Stomach (tissue), 9 donors: ENCODE data around the gene FGR. TPM values are rescaled to one million over a fixed set of nuclear protein-coding genes. Genes with fewer than 3 reads are reported as not detected.

ENCODE experiments used
- DNase-seq, 2 donors: peaks; one replicate each; pipeline versions ENCODE4 v3.0.0 to v3.0.0-alpha.2; 2013 to 2019
- H3K27ac ChIP-seq, 5 donors: fragments of 200-600 bp in 4 of 5; sonication (generic) in 4 of 5; one replicate each; pipeline ENCODE4 v1.5.1; 2013 to 2019; ENCODE audit warnings: mild to moderate bottlenecking in 1 of 5, moderate library complexity in 1 of 5
- H3K27me3 ChIP-seq, 3 donors: fragments of 200-600 bp; sonication (generic); one replicate each; pipeline ENCODE4 v1.5.1; 2017 to 2019; ENCODE audit warnings: mixed run types in 1 of 3
- H3K36me3 ChIP-seq, 4 donors: fragments of 200-600 bp; sonication (generic); 1 replicate in 3 of 4; 2 replicates in 1 of 4; pipeline ENCODE4 v1.5.1; 2016 to 2019
- H3K4me1 ChIP-seq, 4 donors: fragments of 200-600 bp; sonication (generic); one replicate each; pipeline ENCODE4 v1.5.1; 2016 to 2019
- H3K4me3 ChIP-seq, 4 donors: fragments of 200-600 bp; sonication (generic) in 3 of 4; one replicate each; pipeline ENCODE4 v1.5.1; 2016 to 2019; ENCODE audit warnings: mild to moderate bottlenecking in 1 of 4
- H3K9me3 ChIP-seq, 4 donors: fragments of 200-600 bp; sonication (generic); one replicate each; pipeline ENCODE4 v1.5.1; 2016 to 2019
- CTCF ChIP-seq, 7 experiments: fragments of 450-650 bp in 4 of 7; fragments of 200-600 bp in 3 of 7; sonication (generic) in 3 of 7; IDR thresholded peaks; one replicate each; pipeline ENCODE4 v1.5.1; 2016 to 2019; ENCODE audit warnings: antibody characterized with exemption in 7 of 7, control low read depth in 2 of 7, mild to moderate bottlenecking in 1 of 7
- EP300 ChIP-seq: sonication (generic); formaldehyde crosslinking; IDR thresholded peaks from one replicate; pipeline ENCODE4 v1.6.1; 2017; ENCODE audit warnings: antibody characterized with exemption
- POLR2A ChIP-seq, 4 donors: fragments of 450-650 bp; IDR thresholded peaks; one replicate each; pipeline ENCODE4 v1.6.1; 2016; ENCODE audit warnings: antibody characterized with exemption in 4 of 4, control low read depth in 2 of 4, mild to moderate bottlenecking in 1 of 4, moderate library complexity in 1 of 4
- POLR2AphosphoS5 ChIP-seq, 3 donors: sonication (generic); formaldehyde crosslinking; IDR thresholded peaks; one replicate each; pipeline ENCODE4 v1.6.1; 2016; ENCODE audit warnings: antibody characterized with exemption in 3 of 3
- WGBS, 5 donors: extraction: QIAGEN DNeasy Blood & Tissue Kit in 3 of 5; methylation state at CpG; one replicate each; pipeline versions ENCODE4 v1.1.5 to v1.1.7; 2013 to 2018; 5-methylcytosine and 5-hydroxymethylcytosine counted together
- intact Hi-C: fragments of 100-400 bp; cut with DNase I; formaldehyde crosslinking; loops from one replicate; pipeline ENCODE4 v1.15.1; 2023; ENCODE audit warnings: low total_unique reads
- polyA plus RNA-seq, 3 donors: library from polyadenylated mRNA; stranded (reverse); fragments of 200-250 nt; gene quantifications; one replicate each; pipeline ENCODE4 v1.2.3, GENCODE V29; 2013
- total RNA-seq, 5 donors: library from RNA; depleted of rRNA; stranded (reverse); fragments of >200 nt; gene quantifications; one replicate each; pipeline versions ENCODE4 v1.1.0 to v1.2.3, GENCODE V29; 2014 to 2016
- donor health status: healthy with polysubstance abuse.
- donor health status: Bipolar disorder and iron deficiency.
- donor health status: healthy.

The FGR gene
- total and polyA plus RNA-seq, 8 donors, result 3.1 to 9.9 (median 6.8) TPM; not detected in 2

GRCh38 chr1:27647328-27647727, 12.3 kb upstream of the FGR start:
- Histone ChIP-seq H3K27ac (no peak overlapping the region), H3K4me1 (peaks cover 0 to 28% (median 6%) of the 10 kb centered on the region in 4 donors), H3K27me3 (no peaks in the 10 kb centered on the region), H3K9me3 (no peaks in the 10 kb centered on the region), H3K36me3 (no peaks in the 10 kb centered on the region), H3K4me3 (no peak overlapping the region)
- WGBS, 5 donors, result 93 to 98% (median 94%) methylated on average over 5 of the region's 5 CpGs
- no peak for DNase-seq
- no peak for TF ChIP-seq POLR2A (IDR thresholded peaks at IDR 0.05)
- TF ChIP-seq POLR2AphosphoS5 (IDR thresholded peaks at IDR 0.05), result no peak
- TF ChIP-seq EP300, result no peak
- TF ChIP-seq CTCF (IDR thresholded peaks at IDR 0.05), result no peak
- intact Hi-C loops, result no loop called here

- TF ChIP-seq POLR2AphosphoS5 (IDR thresholded peaks at IDR 0.05) (no peak), CTCF (IDR thresholded peaks at IDR 0.05) (no peak), POLR2A (IDR thresholded peaks at IDR 0.05) (no peak), EP300 (no peak)
- Histone ChIP-seq H3K4me1 (peaks cover 0 to 28% (median 6%) of the 10 kb centered on the region in 4 donors), H3K36me3 (no peaks in the 10 kb centered on the region), H3K27me3 (no peaks in the 10 kb centered on the region), H3K9me3 (no peaks in the 10 kb centered on the region), H3K27ac (no peak overlapping the region), H3K4me3 (no peak overlapping the region)
- no peak for DNase-seq
- WGBS, 5 donors, result 77 to 87% (median 80%) methylated on average over 8 of the region's 8 CpGs
- intact Hi-C loops, result no loop called here
These were observed 11.7 kb upstream of the FGR start for GRCh38 chr1:27646676-27647075.

GRCh38 chr1:27645071-27645415, 10.1 kb upstream of the FGR start:
- TF ChIP-seq POLR2A (IDR thresholded peaks at IDR 0.05) (no peak), POLR2AphosphoS5 (IDR thresholded peaks at IDR 0.05) (no peak), CTCF (IDR thresholded peaks at IDR 0.05) (no peak), EP300 (no peak)
- Histone ChIP-seq H3K27ac (no peak overlapping the region), H3K9me3 (no peaks in the 10 kb centered on the region), H3K4me3 (no peak overlapping the region), H3K36me3 (no peaks in the 10 kb centered on the region), H3K27me3 (no peaks in the 10 kb centered on the region), H3K4me1 (peaks cover 0 to 20% (median 6%) of the 10 kb centered on the region in 4 donors)
- 96 to 100% (median 97%) methylated on average over 4 of the region's 4 CpGs; no CpG with 5 or more reads in 1 of the 5 donors for WGBS, 5 donors
- no peak for DNase-seq
- intact Hi-C loops, result no loop called here

GRCh38 chr1:27644369-27645070, 9.5 kb upstream of the FGR start:
- TF ChIP-seq POLR2A (IDR thresholded peaks at IDR 0.05), result no peak
- no peak for TF ChIP-seq CTCF (IDR thresholded peaks at IDR 0.05)
- no peak for TF ChIP-seq EP300
- no peak for TF ChIP-seq POLR2AphosphoS5 (IDR thresholded peaks at IDR 0.05)
- Histone ChIP-seq H3K4me1 (peaks cover 0 to 18% (median 6%) of the 10 kb centered on the region in 4 donors), H3K27me3 (no peaks in the 10 kb centered on the region), H3K36me3 (no peaks in the 10 kb centered on the region), H3K9me3 (no peaks in the 10 kb centered on the region), H3K4me3 (no peak overlapping the region), H3K27ac (no peak overlapping the region)
- intact Hi-C loops, result no loop called here
- WGBS, 5 donors, result 70 to 93% (median 88%) methylated on average over 5 of the region's 5 CpGs
- DNase-seq, result no peak
